Measurements from ENCODE around the gene KIF17.
"Not testable (repeated sequence)": the region's sequence is repeated elsewhere in the genome, so short reads cannot be mapped to it uniquely, and the experiment has no call there.

The KIF17 gene

GRCh38 chr1:20726932-20727745, 9.3 kb upstream of the KIF17 start:
- ATAC-seq = no peak

GRCh38 chr1:20726118-20726911, 8.5 kb upstream of the KIF17 start:
- ATAC-seq = no peak

- ATAC-seq = no peak
Observed at GRCh38 chr1:20725189-20726117, 7.6 kb upstream of the KIF17 start.

- no peak for ATAC-seq
Observed at GRCh38 chr1:20724364-20725188, 6.8 kb upstream of the KIF17 start.

GRCh38 chr1:20723537-20724363, 5.9 kb upstream of the KIF17 start:
- ATAC-seq = no peak

- no peak for ATAC-seq
Observed at GRCh38 chr1:20723159-20723536, 5.3 kb upstream of the KIF17 start.

- ATAC-seq = no peak
Observed at GRCh38 chr1:20721117-20722061, 3.6 kb upstream of the KIF17 start.

GRCh38 chr1:20720631-20721091, 2.9 kb upstream of the KIF17 start:
- no peak for ATAC-seq

GRCh38 chr1:20719871-20720620, 2.2 kb upstream of the KIF17 start:
- ATAC-seq = no peak

GRCh38 chr1:20719261-20719660, 1.5 kb upstream of the KIF17 start:
- no peak for ATAC-seq

GRCh38 chr1:20718343-20718882, 606 bp upstream of the KIF17 start:
- ATAC-seq = not testable (repeated sequence)

GRCh38 chr1:20716232-20716631, 1.6 kb downstream of the KIF17 start:
- no peak for ATAC-seq

- no peak for ATAC-seq
Observed at GRCh38 chr1:20715406-20715805, 2.4 kb downstream of the KIF17 start.

- no peak for ATAC-seq
Observed at GRCh38 chr1:20713440-20713839, 4.4 kb downstream of the KIF17 start.

- ATAC-seq = no peak
Observed at GRCh38 chr1:20712215-20712577, 5.6 kb downstream of the KIF17 start.

GRCh38 chr1:20711285-20712214, 6.3 kb downstream of the KIF17 start:
- no peak for ATAC-seq

- no peak for ATAC-seq
Observed at GRCh38 chr1:20710469-20711284, 7.1 kb downstream of the KIF17 start.
